HG02840 (cell line): ENCODE measurements around the gene TESMIN.

ENCODE experiments used
- ATAC-seq: cut with Tn5 transposase; IDR thresholded peaks from one replicate; pipeline ENCODE4 v1.9.1; 2021; ENCODE audit warnings: mild to moderate bottlenecking, moderate library complexity, moderate number of reproducible peaks; ENCODE audit not compliant: unreplicated experiment, low FRiP score

Gene TESMIN

DNA sequence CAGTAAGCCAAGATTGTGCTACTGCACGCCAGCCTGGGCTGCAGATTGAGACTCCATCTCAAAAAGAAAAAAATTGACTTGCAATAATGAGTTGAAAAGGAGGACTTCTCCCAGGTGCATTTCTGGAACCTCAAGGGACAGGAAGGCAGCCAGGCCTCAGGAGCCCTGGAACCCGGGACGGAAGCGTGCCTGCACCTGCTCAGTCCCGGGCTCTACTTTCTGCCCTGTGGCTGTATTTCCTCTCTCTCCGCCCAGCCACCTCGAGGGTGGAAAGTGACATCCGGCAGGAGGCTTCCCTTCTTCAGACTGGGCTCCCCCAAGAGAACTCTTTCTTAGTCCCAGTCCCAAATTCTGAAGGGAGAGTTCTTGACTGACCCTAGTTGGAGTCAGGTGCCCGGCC, 87.2 kb downstream of the TESMIN start:
- no peak for ATAC-seq

DNA sequence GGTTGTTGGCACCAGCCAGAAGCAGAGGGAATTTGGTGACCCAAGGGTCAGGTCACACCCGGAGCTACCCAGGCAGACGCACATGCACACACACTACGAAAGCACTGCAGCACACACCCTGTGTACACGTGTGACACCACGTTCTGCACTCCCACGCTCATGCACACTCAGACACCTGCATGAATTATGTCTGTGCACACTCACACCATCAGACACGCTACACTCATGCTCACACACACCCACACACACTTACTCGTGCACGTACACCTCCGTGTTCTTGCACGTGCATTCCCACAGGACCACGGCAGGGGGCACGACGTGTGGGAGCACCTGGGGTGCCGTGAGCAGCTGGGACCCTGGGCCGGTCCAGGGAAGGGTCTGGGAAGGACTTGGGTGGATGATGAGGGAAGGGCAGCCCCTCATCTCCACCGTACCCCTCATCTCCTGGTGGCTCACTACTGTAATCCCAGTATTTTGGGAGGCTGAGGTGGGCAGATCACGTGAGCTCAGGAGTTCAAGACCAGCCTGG, 87.8 kb downstream of the TESMIN start:
- no peak for ATAC-seq

DNA sequence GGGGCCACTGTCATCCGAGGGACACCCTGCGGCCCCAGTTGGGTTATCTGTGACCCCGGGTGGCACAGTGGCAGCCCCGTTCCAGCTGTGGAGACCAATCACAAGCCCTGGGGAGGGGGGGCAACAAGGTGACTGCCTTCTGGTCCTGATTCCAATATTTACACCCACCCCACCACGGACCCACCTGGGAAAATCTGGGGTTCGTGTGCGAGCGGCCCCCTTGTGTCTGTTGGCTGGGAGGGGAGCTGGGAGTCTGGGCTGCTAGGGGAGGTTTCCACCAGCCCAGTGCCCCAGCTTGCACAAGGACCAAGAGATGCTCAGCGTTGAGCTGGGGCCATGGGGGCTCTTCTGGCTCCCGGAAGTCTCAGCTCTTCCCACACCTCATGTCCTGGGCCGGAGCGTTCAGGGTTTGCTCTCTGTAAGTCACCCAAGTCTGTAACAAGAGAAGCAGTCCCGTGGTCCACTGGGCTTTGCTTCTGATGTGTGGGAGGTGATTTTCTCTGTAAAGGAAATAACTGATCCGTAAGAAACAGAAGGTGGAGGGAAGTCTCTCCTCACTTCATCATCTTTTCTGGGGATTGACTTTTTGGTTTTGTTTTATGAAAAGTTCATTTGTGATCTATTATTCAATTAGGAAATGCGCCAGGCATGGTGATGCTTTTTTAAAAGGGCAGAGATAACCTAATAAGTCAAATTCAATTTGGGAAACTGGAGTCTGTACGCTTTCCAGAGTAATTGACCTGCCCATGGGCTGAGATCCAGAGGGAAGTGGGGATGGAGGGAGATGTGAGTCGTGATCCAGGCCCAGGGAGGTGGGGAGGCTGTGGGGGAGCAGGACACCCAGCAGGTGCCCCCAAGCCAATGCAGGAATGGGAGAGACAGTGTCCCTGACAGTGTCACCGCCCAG, 89.4 kb downstream of the TESMIN start:
- no peak for ATAC-seq

DNA sequence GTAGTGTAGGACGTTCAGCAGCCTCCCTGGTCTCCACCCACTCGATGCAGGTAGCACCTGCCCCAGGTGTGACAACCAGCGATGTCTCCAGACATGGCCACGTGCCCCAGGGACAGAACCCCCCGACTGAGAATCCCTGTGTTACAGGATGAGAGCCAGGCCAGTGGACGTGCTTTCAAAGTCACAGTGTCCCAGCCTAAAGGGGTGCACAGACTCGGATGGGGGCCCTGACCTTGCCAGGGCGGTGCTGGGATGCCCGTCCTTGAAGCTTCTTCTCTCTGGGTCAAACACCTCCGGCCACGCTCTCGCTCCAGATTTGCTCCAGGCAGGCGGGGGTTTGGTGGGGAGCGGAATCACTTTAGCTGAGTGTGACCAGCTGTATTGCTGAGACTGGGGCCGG, 90.3 kb downstream of the TESMIN start:
- ATAC-seq, result no peak

DNA sequence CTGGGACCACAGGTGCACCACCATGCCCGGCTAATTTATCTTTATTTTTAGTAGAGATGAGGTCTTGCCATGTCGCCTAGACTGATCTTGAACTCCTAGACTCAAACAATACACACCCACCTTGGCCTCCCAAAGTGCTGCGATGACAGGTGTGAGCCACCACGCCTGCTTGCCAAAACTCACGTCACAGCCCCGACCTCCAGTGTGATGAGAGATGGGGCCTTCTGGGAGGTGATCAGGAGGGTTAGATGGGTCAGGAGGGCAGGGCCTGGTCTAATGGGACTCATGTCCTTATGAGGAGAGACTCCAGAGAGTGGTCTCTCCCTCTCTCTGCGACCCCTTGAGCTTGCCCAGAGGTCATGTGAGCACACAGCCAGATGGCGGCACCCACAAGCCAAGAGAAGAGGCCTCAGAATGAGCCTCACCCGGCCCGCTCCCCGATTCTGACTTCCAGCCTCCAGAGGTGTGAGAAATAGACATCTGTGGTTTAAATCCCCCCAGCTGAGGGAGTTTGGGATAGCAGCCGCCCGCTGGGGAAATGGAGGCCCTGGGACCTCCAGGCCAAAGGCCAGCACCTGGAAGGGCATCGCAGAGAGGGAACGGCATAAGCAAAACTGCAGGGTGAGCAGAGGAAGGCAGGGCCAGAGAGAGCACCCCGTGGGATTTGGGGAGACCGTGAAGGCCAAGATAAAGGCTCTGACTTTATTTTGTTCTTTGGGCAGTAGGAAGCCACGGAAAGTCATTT, 91.1 kb downstream of the TESMIN start:
- ATAC-seq, result no peak

DNA sequence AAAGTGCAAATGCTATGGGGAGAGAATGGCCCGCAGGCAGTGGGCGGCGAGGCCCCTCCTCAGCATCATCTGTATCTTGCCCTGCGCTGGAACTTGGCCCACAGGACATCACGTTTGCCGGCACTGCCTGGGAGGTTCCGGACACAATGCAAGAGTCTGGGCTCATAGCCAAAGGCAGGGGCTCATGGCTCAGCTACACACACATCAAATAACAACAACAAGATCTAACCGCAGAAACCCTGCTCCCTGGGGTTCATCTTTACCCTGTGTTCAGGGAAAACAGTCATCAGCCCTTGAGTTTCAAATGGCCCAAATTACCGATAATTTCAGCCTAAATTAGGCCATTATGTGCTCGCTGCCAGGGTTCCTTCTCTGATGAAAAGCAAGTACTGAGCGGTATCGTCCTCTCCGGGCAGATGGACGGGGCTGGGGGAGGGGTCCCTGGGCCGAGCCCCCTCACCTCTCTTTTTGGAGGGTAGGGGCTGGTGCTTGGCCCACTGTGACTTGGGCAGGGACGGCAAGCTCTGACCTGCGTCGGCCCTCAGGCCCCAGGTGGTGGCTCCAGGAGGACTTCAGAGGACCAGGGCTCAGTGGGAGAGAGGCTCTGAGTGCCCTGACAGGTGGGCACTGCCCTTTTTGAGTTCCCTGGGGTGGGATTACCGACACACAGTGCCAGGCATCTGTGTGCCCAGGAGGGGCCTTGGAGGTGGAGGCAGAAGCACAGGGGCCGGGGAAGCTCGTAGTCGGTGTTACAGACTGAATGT, 92.0 kb downstream of the TESMIN start:
- no peak for ATAC-seq

DNA sequence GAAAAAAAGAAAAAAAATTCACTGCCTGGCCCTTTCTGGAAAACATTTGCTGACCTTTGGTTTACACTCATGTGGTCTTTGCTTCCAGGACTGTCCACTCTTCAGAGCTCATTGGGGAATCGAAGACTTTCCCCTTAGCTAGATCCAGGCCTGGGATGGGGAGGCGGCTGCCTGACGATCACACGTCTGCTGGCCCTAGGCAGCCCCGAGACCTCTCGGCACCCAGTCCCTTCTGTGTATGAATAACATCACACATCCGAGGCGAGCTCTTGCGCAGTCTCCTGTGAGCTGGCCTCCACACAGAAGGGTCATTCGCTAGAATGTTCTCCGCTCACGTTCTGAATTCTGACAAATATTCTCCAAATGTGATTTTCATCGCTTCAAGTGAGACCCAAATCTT, 92.7 kb downstream of the TESMIN start:
- no peak for ATAC-seq

DNA sequence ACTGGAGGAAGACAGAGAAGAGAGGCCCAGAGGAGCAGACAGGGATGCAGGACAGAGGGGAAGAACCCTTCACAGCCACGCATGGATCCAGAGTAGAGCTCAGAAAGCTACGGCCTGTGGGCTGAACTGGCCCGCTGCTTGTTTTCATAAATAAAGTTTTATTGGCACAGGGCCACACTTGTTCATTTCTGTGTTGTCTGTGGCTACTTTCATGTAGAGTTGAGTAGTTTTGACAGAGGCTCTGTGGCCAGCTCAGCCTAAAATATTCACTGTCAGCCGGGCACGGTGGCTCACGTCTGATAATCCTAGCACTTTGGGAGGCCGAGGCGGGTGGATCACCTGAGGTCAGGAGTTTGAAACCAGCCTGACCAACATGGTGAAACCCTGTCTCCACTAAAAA, 93.2 kb downstream of the TESMIN start:
- no peak for ATAC-seq
